22Rv1 (cell line): ENCODE measurements around the gene TSSK3.
A peak's percentile ranks its signal among the peaks of the same experiment; 100 is the strongest.

ENCODE experiments used
- H3K27ac ChIP-seq: fragments of 450-650 bp; 2 replicates; pipeline ENCODE4 v1.5.1; 2017
- CTCF ChIP-seq: fragments of 450-650 bp; IDR thresholded peaks from 2 replicates; pipeline ENCODE4 v1.5.1; 2017; ENCODE audit warnings: mild to moderate bottlenecking
- ZFX ChIP-seq: fragments of 450-650 bp; IDR thresholded peaks from 2 replicates; pipeline ENCODE4 v1.6.1; 2017; ENCODE audit warnings: antibody characterized with exemption, borderline replicate concordance

The TSSK3 gene

GRCh38 chr1:32405672-32406467 is 43.5 kb downstream of the TSSK3 start:
- H3K27ac ChIP-seq, result no peak overlapping the region
- TF ChIP-seq ZFX, result no peak
- TF ChIP-seq CTCF, result no peak

GRCh38 chr1:32406629-32407111 is 44.3 kb downstream of the TSSK3 start:
- no peak for TF ChIP-seq CTCF

GRCh38 chr1:32411261-32411660 is 48.9 kb downstream of the TSSK3 start:
- no peak for TF ChIP-seq ZFX
- no peak for TF ChIP-seq CTCF
- no peak overlapping the region for H3K27ac ChIP-seq

More at GRCh38 chr1:32406629-32407111, 44.3 kb downstream of the TSSK3 start:
- H3K27ac ChIP-seq, result no peak overlapping the region

DNA sequence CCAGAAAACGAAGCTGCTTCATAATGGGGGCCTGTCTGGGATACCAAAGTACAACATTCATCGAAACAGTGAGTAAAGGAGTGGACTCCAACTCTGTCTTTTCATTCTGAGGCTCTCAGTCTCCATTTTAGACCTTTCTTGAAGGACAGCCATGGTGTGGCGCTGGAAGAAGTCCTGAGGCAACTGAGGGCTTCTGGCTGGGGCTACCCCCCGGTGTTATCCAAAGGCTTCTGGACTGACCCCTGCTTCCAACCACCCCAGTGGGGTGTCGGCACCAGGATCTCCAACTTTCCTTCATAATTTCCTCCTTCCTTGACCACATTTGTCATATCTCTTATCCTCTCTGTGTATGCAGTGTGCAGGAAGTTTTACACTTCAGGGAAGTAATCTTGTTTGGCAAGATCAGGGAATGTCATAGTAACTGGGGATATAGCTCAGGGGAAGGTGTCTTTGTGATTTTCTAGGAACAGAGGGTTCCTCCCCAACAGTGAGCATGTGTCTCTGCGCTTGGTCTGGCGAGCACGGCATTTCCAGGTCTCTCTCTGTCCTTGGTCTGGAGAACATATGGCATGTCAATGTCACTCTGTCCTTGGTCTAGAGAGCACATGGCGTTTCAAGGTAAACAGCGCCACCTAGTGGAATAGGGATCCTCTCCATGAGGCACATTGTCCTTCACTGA is 51.3 kb downstream of the TSSK3 start:
- TF ChIP-seq ZFX (no peak), CTCF (peak; percentile 76)
- no peak overlapping the region for H3K27ac ChIP-seq
